ENCODE results near the gene ABLIM2.

Gene ABLIM2

GRCh38 chr4:8113611-8114377 is 44.8 kb downstream of the ABLIM2 start:
- no peak for TF ChIP-seq CTCF (IDR thresholded peaks at IDR 0.05; ENCODE audit: insufficient read depth, missing control alignments)
- FAIRE-seq, result no peak
- no peak for DNase-seq (ENCODE audit: insufficient read length, low spot score)

- no peak for TF ChIP-seq CTCF (IDR thresholded peaks at IDR 0.05; ENCODE audit: insufficient read depth, missing control alignments)
- FAIRE-seq (no peak), DNase-seq (ENCODE audit: insufficient read length, low spot score) (no peak)
These were observed 45.9 kb downstream of the ABLIM2 start for GRCh38 chr4:8112672-8113071.

GRCh38 chr4:8112036-8112576 is 46.5 kb downstream of the ABLIM2 start:
- FAIRE-seq (no peak), DNase-seq (ENCODE audit: insufficient read length, low spot score) (no peak)
- no peak for TF ChIP-seq CTCF (IDR thresholded peaks at IDR 0.05; ENCODE audit: insufficient read depth, missing control alignments)

- no peak for DNase-seq (ENCODE audit: insufficient read length, low spot score)
- peak; percentile 6 for TF ChIP-seq CTCF (IDR thresholded peaks at IDR 0.05; ENCODE audit: insufficient read depth, missing control alignments)
- no peak for FAIRE-seq
These were observed 48.3 kb downstream of the ABLIM2 start for GRCh38 chr4:8110071-8110986.

GRCh38 chr4:8109406-8110065 is 49.1 kb downstream of the ABLIM2 start:
- DNase-seq (ENCODE audit: insufficient read length, low spot score) (no peak), FAIRE-seq (no peak)
- no peak for TF ChIP-seq CTCF (IDR thresholded peaks at IDR 0.05; ENCODE audit: insufficient read depth, missing control alignments)

GRCh38 chr4:8108991-8109390 is 49.6 kb downstream of the ABLIM2 start:
- DNase-seq (ENCODE audit: insufficient read length, low spot score) (no peak), FAIRE-seq (no peak)
- no peak for TF ChIP-seq CTCF (IDR thresholded peaks at IDR 0.05; ENCODE audit: insufficient read depth, missing control alignments)

All from D721Med (cell line).